ENCODE results near the gene ZNF512. TPM values are rescaled to one million over a fixed set of nuclear protein-coding genes. Genes with fewer than 3 reads are reported as not detected.
A peak's percentile ranks its signal among the peaks of the same experiment; 100 is the strongest.

The ZNF512 gene
- total and polyA plus RNA-seq, 2 of the 13 experiments (the other 11 are each of a cell fraction or from before 2014, with no cell fraction given), result 29.8 to 31.0 TPM

- TF ChIP-seq NFE2 (CRISPR knock-in tag; IDR thresholded peaks at IDR 0.05) (no peak; the same call in none of the 2 replicates), TFE3 (CRISPR knock-in tag; IDR thresholded peaks at IDR 0.05) (peak; percentile 82), FOSL1 (CRISPR knock-in tag; IDR thresholded peaks at IDR 0.05; ENCODE audit: borderline replicate concordance) (peak; percentile 31; the same call in 1 of the 2 replicates), DR1 (CRISPR knock-in tag; IDR thresholded peaks at IDR 0.05) (peak; percentile 55), CENPX (CRISPR knock-in tag; IDR thresholded peaks at IDR 0.05) (no peak), BORCS8-MEF2B (CRISPR knock-in tag; IDR thresholded peaks at IDR 0.05) (peak; percentile 96), IRX3 (CRISPR knock-in tag; IDR thresholded peaks at IDR 0.05; ENCODE audit: borderline replicate concordance, low read depth) (peak; percentile 89), BRD4 (CRISPR knock-in tag; IDR thresholded peaks at IDR 0.05) (peak; percentile 96), ZNF350 (CRISPR knock-in tag; IDR thresholded peaks at IDR 0.05; ENCODE audit: borderline replicate concordance, low read depth) (peak; percentile 99), ARNTL (CRISPR knock-in tag; IDR thresholded peaks at IDR 0.05) (peak; percentile 36; the same call in 1 of the 2 replicates), EZH2 (conservative IDR thresholded peaks at IDR 0.05; ENCODE audit: low read depth, low read length) (no peak), ZNF552 (CRISPR knock-in tag; IDR thresholded peaks at IDR 0.05; ENCODE audit: borderline replicate concordance) (peak; percentile 90; the same call in 1 of the 2 replicates), PTBP1 (IDR thresholded peaks at IDR 0.05; ENCODE audit: low read depth, low read length, poor library complexity, severe bottlenecking) (no peak), NCOA1 (CRISPR knock-in tag; IDR thresholded peaks at IDR 0.05) (peak; percentile 72; the same call in 1 of the 2 replicates)
- TF ChIP-seq, protein P1, sequence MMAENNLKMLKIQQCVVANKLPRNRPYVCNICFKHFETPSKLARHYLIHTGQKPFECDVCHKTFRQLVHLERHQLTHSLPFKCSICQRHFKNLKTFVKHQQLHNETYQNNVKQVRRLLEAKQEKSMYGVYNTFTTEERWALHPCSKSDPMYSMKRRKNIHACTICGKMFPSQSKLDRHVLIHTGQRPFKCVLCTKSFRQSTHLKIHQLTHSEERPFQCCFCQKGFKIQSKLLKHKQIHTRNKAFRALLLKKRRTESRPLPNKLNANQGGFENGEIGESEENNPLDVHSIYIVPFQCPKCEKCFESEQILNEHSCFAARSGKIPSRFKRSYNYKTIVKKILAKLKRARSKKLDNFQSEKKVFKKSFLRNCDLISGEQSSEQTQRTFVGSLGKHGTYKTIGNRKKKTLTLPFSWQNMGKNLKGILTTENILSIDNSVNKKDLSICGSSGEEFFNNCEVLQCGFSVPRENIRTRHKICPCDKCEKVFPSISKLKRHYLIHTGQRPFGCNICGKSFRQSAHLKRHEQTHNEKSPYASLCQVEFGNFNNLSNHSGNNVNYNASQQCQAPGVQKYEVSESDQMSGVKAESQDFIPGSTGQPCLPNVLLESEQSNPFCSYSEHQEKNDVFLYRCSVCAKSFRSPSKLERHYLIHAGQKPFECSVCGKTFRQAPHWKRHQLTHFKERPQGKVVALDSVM (CRISPR knock-in tag; IDR thresholded peaks at IDR 0.05), result no peak; the same call in 1 of the 2 replicates
- TF ChIP-seq, protein P2, sequence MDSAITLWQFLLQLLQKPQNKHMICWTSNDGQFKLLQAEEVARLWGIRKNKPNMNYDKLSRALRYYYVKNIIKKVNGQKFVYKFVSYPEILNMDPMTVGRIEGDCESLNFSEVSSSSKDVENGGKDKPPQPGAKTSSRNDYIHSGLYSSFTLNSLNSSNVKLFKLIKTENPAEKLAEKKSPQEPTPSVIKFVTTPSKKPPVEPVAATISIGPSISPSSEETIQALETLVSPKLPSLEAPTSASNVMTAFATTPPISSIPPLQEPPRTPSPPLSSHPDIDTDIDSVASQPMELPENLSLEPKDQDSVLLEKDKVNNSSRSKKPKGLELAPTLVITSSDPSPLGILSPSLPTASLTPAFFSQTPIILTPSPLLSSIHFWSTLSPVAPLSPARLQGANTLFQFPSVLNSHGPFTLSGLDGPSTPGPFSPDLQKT (CRISPR knock-in tag; IDR thresholded peaks at IDR 0.05; ENCODE audit: borderline replicate concordance), result no peak
- TF ChIP-seq, protein P3, sequence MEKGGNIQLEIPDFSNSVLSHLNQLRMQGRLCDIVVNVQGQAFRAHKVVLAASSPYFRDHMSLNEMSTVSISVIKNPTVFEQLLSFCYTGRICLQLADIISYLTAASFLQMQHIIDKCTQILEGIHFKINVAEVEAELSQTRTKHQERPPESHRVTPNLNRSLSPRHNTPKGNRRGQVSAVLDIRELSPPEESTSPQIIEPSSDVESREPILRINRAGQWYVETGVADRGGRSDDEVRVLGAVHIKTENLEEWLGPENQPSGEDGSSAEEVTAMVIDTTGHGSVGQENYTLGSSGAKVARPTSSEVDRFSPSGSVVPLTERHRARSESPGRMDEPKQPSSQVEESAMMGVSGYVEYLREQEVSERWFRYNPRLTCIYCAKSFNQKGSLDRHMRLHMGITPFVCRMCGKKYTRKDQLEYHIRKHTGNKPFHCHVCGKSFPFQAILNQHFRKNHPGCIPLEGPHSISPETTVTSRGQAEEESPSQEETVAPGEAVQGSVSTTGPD (CRISPR knock-in tag; IDR thresholded peaks at IDR 0.05), result no peak
- TF ChIP-seq, protein P4, sequence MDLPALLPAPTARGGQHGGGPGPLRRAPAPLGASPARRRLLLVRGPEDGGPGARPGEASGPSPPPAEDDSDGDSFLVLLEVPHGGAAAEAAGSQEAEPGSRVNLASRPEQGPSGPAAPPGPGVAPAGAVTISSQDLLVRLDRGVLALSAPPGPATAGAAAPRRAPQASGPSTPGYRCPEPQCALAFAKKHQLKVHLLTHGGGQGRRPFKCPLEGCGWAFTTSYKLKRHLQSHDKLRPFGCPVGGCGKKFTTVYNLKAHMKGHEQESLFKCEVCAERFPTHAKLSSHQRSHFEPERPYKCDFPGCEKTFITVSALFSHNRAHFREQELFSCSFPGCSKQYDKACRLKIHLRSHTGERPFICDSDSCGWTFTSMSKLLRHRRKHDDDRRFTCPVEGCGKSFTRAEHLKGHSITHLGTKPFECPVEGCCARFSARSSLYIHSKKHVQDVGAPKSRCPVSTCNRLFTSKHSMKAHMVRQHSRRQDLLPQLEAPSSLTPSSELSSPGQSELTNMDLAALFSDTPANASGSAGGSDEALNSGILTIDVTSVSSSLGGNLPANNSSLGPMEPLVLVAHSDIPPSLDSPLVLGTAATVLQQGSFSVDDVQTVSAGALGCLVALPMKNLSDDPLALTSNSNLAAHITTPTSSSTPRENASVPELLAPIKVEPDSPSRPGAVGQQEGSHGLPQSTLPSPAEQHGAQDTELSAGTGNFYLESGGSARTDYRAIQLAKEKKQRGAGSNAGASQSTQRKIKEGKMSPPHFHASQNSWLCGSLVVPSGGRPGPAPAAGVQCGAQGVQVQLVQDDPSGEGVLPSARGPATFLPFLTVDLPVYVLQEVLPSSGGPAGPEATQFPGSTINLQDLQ (CRISPR knock-in tag; IDR thresholded peaks at IDR 0.05), result peak; percentile 93
These were observed 80.7 kb downstream of the ZNF512 start, which contains the start of the genes SLC4A1AP and SUPT7L (continued) for GRCh38 chr2:27663285-27664153.
